ENCODE measurements around the gene LRMDA.

Gene LRMDA

DNA sequence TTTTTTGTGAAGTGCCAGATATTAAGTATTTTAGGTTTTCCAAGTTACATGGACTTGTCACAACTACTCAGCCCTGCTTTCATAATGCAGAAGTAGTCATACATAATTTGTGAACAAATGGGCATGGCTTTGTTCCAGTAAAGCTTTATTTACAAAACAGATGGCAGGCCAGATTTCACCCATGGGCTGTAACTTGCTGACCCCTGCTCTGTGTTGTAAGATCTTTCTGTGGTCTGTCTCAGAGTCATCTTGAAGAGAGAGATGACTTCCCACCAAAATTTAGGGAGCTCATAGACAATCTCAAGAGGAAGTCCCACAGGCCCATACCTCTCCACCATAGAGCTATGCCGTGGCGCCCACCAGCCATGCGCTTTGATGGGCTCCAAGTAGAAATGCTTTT is 616.1 kb downstream of the LRMDA start:
- no peak for DNase-seq (ENCODE audit: extremely low spot score)
- TF ChIP-seq, protein P1, sequence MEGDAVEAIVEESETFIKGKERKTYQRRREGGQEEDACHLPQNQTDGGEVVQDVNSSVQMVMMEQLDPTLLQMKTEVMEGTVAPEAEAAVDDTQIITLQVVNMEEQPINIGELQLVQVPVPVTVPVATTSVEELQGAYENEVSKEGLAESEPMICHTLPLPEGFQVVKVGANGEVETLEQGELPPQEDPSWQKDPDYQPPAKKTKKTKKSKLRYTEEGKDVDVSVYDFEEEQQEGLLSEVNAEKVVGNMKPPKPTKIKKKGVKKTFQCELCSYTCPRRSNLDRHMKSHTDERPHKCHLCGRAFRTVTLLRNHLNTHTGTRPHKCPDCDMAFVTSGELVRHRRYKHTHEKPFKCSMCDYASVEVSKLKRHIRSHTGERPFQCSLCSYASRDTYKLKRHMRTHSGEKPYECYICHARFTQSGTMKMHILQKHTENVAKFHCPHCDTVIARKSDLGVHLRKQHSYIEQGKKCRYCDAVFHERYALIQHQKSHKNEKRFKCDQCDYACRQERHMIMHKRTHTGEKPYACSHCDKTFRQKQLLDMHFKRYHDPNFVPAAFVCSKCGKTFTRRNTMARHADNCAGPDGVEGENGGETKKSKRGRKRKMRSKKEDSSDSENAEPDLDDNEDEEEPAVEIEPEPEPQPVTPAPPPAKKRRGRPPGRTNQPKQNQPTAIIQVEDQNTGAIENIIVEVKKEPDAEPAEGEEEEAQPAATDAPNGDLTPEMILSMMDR (IDR thresholded peaks at IDR 0.05; ENCODE audit: control extremely low read depth, extremely low read depth, low read depth, missing control alignments): no peak
- ChIA-PET POLR2A (no interaction called here), CTCF (interaction anchor here (1.0 to 1.6 kb wide), 4 partner anchors 9 to 12 kb away, joined by 3 to 4 read pairs (median 4); no protein-coding TSS in a partner anchor)

DNA sequence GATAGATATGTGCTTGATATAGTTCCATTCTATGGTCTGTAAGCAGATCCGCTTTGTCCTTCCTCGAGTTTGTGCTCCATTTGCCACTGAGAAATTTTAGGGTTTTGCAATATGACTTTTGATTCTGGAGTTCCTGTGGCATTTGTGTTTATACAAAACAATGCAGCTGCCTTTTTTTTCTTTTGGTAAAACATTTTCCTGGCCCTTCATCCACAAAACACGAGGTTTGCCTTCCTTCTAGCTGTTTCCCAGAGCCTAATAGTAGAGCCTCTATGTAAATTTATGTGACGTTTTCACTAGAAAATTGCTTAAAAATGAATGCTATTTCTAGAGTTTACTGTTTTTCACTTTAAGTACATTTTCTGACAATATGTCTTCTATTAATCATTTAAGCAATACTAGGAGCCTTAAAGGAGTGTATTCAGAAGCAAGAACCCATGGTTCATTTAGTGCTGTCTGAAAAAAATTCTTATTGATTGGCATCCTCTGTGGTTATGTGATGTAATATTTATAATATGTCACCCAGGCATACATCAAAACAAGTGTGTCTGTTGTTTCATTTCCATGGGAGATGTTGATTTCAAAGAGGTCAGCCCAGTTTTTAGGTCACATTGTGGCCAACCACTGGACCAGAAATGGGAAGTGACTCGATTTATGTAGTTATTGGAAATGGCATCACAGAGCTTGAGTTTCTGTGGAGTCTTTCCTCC is 618.3 kb downstream of the LRMDA start:
- TF ChIP-seq, protein P1 (IDR thresholded peaks at IDR 0.05; ENCODE audit: control extremely low read depth, extremely low read depth, low read depth, missing control alignments): no peak
- CTCF ChIA-PET: interaction anchor here (1.7 kb wide), 1 partner anchor 22 kb away, joined by 3 read pairs; no protein-coding TSS in a partner anchor
- no peak for DNase-seq (ENCODE audit: extremely low spot score)
- POLR2A ChIA-PET: no interaction called here

DNA sequence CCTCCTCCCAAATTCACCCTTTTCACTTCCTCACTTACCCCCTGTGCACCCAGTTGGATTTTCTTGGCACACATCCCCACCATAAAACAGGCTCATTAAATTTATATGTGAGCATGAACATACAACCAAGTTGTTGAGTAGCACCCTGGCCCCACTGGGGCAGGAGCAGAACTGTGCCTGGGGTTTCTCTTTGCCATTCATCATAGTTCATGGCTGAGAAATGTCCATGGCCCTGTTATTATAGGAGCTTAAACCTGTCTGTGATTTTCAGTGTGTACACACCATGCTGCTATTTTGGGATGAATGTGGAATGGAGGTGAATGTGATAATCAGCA is 618.8 kb downstream of the LRMDA start:
- TF ChIP-seq, protein P1 (IDR thresholded peaks at IDR 0.05; ENCODE audit: control extremely low read depth, extremely low read depth, low read depth, missing control alignments): no peak
- ChIA-PET CTCF (interaction anchor here (1.7 kb wide), 1 partner anchor 23 kb away, joined by 3 read pairs; no protein-coding TSS in a partner anchor), POLR2A (no interaction called here)
- no peak for DNase-seq (ENCODE audit: extremely low spot score)

DNA sequence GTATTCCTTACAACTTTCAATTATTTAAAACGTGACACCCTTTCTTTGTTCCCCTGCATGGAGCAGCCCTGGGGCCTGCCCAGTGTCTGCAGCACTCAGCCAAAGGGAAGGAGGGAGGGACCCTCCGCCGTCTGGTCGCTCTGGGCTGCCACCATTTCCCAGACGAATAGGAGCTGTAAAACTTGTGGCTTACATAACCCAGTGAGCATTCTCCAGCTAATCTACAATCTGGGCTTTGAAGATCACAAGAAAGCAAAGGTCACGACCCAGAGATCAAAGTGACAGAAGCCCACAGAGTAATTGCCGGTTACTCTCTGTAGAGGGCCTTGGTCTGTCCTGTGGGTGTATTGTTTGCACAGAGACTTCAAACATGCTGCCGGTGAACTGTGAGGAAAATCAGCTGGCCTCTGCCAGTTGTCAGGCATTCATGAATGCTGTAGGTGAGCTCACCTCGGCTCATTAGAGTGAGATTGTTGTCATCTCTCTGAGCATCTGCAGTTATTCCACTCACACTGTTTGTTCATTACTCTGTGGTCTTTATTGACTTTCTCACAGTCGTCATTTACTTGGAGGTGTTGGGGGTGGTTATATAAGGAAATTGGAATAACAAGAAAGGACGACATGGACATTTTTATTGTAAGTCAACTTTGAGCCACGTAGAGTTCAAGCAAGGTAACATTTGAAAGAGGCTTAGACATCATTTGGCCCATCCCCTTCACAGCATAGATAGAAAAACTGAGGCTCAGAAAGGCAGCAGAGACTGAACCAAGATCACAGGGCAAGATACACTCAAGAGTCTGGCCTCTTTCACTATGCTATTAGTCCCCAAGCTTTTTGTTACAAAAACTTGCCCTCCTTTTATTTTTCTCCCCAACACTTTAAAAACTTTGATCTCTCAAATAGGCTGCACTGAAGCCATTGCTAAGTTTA is 619.8 kb downstream of the LRMDA start:
- TF ChIP-seq, protein P1 (IDR thresholded peaks at IDR 0.05; ENCODE audit: control extremely low read depth, extremely low read depth, low read depth, missing control alignments): no peak
- CTCF ChIA-PET: interaction anchor here (1.7 kb wide), 1 partner anchor 24 kb away, joined by 3 read pairs; no protein-coding TSS in a partner anchor
- POLR2A ChIA-PET: no interaction called here
- no peak for DNase-seq (ENCODE audit: extremely low spot score)

DNA sequence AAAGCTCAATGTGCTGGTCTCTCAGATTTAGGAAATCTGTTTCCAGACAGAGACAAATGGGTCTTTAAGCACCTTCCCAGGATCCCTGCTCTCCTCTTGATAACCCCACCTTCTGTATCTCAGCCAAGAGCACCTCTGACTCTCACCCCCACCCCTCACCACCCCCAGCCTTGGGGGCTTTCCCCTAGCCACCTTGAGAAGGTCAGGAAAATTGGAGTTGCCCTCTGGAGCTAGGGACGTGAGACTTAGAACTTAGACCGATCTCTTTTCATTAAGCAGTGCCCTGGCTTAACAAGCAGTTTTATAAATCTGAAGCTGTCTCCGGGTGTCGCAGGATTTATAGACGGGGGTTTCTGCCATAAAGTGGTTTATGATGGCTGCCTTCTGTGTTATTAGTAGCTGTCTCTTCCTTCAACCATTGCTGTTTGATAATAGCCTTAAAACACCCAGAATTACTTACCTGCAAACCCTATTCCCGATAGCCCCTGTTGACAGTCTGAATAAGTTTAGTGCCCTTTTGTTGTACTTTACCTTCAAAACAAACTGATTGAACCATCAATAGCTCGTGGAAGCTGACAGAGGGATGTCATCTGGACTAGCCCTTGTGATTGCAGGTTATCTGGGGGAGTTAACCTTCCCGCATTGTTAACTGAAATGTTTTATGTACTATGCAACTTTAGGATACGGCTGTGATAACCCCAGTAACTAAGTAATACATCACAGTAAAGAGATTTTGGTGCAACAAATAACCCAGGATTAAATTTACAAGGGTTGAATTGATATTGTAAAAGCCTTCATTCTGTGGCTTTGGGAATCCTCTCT is 621.5 kb downstream of the LRMDA start:
- no peak for DNase-seq (ENCODE audit: extremely low spot score)
- TF ChIP-seq, protein P1 (IDR thresholded peaks at IDR 0.05; ENCODE audit: control extremely low read depth, extremely low read depth, low read depth, missing control alignments): no peak
- POLR2A ChIA-PET: no interaction called here
- CTCF ChIA-PET: interaction anchor here (1.4 kb wide), 1 partner anchor 9 kb away, joined by 3 read pairs; no protein-coding TSS in a partner anchor

DNA sequence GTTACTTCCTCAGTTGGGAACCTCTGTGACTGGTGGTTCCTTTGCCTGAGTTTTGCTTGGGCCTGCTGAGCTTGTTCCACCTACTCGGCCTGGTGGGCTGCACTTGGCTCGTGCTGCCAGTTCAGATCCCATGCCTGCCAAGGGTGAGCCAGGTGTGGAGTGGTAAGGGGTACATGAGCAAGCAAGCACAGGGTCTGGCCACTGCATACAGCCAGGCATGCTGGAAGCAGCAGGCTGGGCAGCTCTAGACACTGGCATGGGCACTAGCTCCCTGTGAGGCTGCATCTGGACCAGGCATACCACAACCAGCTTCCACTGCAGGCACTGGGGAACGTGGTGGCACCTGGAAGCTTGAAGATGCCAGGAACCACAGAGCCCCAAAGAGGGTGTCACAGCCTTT is 624.0 kb downstream of the LRMDA start:
- ChIA-PET POLR2A (no interaction called here), CTCF (no interaction called here)
- TF ChIP-seq, protein P1 (IDR thresholded peaks at IDR 0.05; ENCODE audit: control extremely low read depth, extremely low read depth, low read depth, missing control alignments): no peak
- DNase-seq (ENCODE audit: extremely low spot score): no peak

Measured in GM10248 (cell line).